Left ventricle myocardium inferior (tissue), 1 donor: ENCODE measurements around the gene PRLH. TPM values are rescaled to one million over a fixed set of nuclear protein-coding genes. Genes with fewer than 3 reads are reported as not detected.
"Not testable (repeated sequence)": the region's sequence is repeated elsewhere in the genome, so short reads cannot be mapped to it uniquely, and the experiment has no call there.

Experiments used
- DNase-seq: peaks from one replicate; pipeline ENCODE4 v3.0.0-alpha.2; 2020
- H3K27ac ChIP-seq: fragments of 200-600 bp; replicated peaks from 2 replicates; pipeline ENCODE4 v1.8.0; 2021
- H3K27me3 ChIP-seq: fragments of 200-600 bp; 2 replicates; pipeline ENCODE4 v1.8.0; 2021; ENCODE audit warnings: low read depth
- H3K36me3 ChIP-seq: fragments of 200-600 bp; 2 replicates; pipeline ENCODE4 v1.8.0; 2021
- H3K4me1 ChIP-seq: fragments of 200-600 bp; 2 replicates; pipeline ENCODE4 v1.8.0; 2021
- H3K4me3 ChIP-seq: fragments of 200-600 bp; 2 replicates; pipeline ENCODE4 v1.8.0; 2021; ENCODE audit warnings: mild to moderate bottlenecking, moderate library complexity
- H3K9me3 ChIP-seq: fragments of 200-600 bp; replicated peaks from 2 replicates; pipeline ENCODE4 v1.8.0; 2021
- intact Hi-C: fragments of 100-400 bp; cut with micrococcal nuclease; formaldehyde crosslinking; loops from one replicate; pipeline ENCODE4 v1.11.0; 2022
- total RNA-seq: library from RNA; stranded (reverse); fragmentation: NEBNext Ultra II Directional; extraction: Animal tissue kit (Norgen Biotek cat#: 25700); gene quantifications from one replicate; pipeline ENCODE4 v1.2.1, GENCODE V29; 2021
- TF ChIP-seq, protein P1 (sequence below): fragments of 200-600 bp; IDR thresholded peaks from 2 replicates; pipeline ENCODE4 v1.8.0; 2021; ENCODE audit warnings: antibody characterized with exemption, mild to moderate bottlenecking, borderline replicate concordance
- donor health status: DM: no; HTN: yes; CAD: no; lungs with severe emphysema.

Gene PRLH
- total RNA-seq, 1 donor from 2014 or later, result not detected

GRCh38 chr2:237593036-237593435 is 26.7 kb downstream of the PRLH start:
- H3K36me3 ChIP-seq, result no peaks in the 10 kb centered on the region
- DNase-seq, result no peak
- TF ChIP-seq, protein P1, sequence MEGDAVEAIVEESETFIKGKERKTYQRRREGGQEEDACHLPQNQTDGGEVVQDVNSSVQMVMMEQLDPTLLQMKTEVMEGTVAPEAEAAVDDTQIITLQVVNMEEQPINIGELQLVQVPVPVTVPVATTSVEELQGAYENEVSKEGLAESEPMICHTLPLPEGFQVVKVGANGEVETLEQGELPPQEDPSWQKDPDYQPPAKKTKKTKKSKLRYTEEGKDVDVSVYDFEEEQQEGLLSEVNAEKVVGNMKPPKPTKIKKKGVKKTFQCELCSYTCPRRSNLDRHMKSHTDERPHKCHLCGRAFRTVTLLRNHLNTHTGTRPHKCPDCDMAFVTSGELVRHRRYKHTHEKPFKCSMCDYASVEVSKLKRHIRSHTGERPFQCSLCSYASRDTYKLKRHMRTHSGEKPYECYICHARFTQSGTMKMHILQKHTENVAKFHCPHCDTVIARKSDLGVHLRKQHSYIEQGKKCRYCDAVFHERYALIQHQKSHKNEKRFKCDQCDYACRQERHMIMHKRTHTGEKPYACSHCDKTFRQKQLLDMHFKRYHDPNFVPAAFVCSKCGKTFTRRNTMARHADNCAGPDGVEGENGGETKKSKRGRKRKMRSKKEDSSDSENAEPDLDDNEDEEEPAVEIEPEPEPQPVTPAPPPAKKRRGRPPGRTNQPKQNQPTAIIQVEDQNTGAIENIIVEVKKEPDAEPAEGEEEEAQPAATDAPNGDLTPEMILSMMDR, result no peak
- H3K27ac ChIP-seq, result no peak overlapping the region
- no peak overlapping the region for H3K4me3 ChIP-seq
- peaks cover 31% of the 10 kb centered on the region for H3K4me1 ChIP-seq
- intact Hi-C loops, result no loop called here
- no peaks in the 10 kb centered on the region for H3K9me3 ChIP-seq
- no peaks in the 10 kb centered on the region for H3K27me3 ChIP-seq

DNA sequence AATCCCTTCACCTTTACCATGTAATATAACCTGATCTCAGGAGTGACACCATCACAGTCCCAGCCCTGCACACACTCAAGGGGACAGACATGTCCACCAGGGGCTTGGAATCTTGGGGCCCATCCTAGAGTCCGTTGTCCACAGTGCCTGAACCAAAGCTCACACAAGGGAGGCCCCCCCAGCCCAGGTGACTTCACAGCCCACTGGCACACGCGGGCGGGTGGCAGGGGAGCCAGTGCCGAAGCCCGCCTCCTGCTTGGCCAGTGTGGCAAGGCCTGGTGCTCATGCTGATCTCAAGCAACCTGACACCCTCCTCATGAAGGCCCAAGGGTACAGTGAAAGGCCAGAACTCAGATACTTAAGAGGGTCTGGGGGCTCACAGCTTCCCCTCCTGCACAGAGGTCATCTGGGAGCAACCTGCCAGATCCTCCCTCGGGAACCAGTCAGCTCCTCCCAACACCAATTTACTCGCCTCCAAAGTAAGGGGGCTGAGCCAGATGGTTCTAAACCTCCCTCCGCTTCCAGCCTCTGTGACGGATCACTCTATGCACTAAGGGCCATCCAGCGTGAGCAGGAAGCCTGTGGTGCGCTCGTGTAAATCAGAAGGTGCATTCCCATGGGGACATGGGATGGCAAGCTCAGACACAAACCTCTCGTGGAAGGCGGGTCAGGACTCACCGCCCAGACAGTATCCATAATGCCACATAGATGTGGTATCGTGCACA is 27.4 kb downstream of the PRLH start:
- H3K4me3 ChIP-seq, result no peak overlapping the region
- H3K27ac ChIP-seq, result no peak overlapping the region
- peaks cover 37% of the 10 kb centered on the region for H3K4me1 ChIP-seq
- H3K27me3 ChIP-seq, result no peaks in the 10 kb centered on the region
- TF ChIP-seq, protein P1, result no peak
- H3K36me3 ChIP-seq, result no peaks in the 10 kb centered on the region
- DNase-seq, result no peak
- intact Hi-C loops, result no loop called here
- H3K9me3 ChIP-seq, result no peaks in the 10 kb centered on the region

DNA sequence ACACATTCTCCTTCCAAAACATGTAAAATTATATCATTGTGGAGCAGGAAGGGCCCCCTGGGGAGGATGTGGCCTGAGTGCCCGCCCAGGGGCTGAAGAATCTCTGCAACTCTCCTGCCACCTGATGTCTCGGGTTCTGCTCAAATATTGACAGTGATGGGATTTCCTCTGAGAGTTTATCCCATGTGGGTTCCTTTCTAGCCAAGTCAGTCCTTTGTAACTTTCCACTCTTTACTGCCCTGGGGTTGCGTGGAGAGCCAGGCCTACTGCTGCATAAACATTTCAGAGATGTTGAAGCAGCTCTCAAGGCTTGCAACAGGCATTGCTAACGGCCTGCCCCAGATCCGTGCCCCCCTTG is 28.1 kb downstream of the PRLH start:
- H3K27ac ChIP-seq, result peak overlapping the region; percentile 83
- H3K9me3 ChIP-seq, result no peaks in the 10 kb centered on the region
- DNase-seq, result no peak
- H3K4me3 ChIP-seq, result no peak overlapping the region
- peaks cover 44% of the 10 kb centered on the region for H3K4me1 ChIP-seq
- H3K27me3 ChIP-seq, result no peaks in the 10 kb centered on the region
- no peaks in the 10 kb centered on the region for H3K36me3 ChIP-seq
- intact Hi-C loops, result no loop called here
- TF ChIP-seq, protein P1, result no peak

DNA sequence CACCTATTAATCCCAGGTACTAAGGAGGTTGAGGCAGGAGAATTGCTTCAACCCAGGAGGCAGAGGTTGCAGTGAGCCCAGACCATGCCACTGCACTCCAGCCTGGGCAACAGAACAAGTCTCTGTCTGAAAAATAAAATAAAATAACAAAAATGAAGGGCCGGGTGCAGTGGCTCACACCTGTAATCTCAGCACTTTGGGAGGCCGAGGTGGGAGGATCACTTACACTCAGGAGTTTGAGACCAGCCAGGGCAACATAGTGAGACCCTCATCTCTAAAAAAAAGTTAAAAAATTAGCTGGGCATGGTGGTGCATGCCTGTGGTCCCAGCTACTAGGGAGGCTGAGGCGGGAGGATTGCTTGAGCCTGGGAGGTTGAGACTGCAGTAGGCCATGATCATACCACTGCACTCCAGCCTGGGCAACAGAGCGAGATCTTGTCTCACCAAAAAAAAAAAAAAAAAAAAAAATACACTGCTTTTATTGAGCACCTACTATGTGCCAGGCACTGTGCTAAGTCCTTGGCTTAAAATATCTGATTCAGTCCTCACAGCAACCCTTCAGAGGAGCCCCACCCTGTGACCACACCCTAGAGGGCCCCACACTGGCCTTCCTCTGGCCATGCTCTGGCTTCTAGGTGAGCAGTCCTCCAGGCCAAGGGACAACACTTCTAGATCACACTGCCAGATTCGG is 29.6 kb downstream of the PRLH start:
- H3K4me1 ChIP-seq, result peaks cover 44% of the 10 kb centered on the region
- H3K36me3 ChIP-seq, H3K9me3 ChIP-seq, H3K27me3 ChIP-seq, DNase-seq, intact Hi-C loops, H3K4me3 ChIP-seq: not testable (repeated sequence)
- peak overlapping the region; percentile 83 for H3K27ac ChIP-seq

DNA sequence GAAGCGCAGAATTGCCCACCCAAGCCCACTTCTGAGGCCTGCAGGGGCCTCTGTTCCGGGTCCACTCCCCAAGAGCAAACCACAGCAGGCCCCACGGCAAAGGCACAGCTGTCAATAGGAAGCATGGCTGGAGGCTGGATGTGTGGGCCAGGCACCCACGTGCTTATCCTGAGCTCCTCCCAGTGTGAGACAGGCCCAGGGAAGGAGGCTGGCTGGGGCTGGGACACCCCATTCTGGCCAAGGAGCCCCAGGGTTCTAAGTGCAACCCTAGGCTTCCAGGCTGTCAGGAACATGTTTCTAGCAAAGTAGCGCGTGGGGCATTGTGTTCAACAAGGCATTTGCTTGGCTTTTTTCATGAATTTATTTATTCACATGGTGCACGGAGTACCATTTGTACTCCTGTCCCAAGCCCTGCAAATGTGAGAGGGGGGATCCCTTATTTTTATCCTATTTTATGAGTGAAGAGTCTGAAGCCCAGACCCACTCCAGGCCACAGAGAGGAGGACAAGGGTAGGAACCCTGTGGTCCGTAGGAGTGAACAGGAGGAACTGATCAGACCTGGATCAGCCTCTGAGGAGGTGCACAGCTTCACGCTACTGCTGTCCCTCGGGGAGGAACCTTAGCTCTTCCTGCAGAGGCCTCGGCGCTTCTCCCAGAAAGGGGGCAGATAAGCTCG is 30.3 kb downstream of the PRLH start:
- Histone ChIP-seq H3K4me3 (no peak overlapping the region), H3K9me3 (no peaks in the 10 kb centered on the region), H3K4me1 (peaks cover 49% of the 10 kb centered on the region), H3K27me3 (no peaks in the 10 kb centered on the region), H3K36me3 (no peaks in the 10 kb centered on the region), H3K27ac (peak overlapping the region; percentile 83)
- intact Hi-C loops, result no loop called here
- TF ChIP-seq, protein P1, result no peak
- no peak for DNase-seq
